K562 (cell line): ENCODE data around the gene LRP1-AS. TPM values are rescaled to one million over a fixed set of nuclear protein-coding genes. Genes with fewer than 3 reads are reported as not detected.

ENCODE experiments used
- ATAC-seq: fragments of 200-7000 bp; cut with Tn5 transposase; 3 replicates; pipeline ENCODE4 v1.9.1; 2020; ENCODE audit warnings: moderate library complexity
- BruUV-seq: library from RNA; stranded (reverse); fragments of 400-500 nt; replicated peaks from 2 replicates; lab custom pipeline; 2021; lab: Mats Ljungman, UMichigan
- CTCF ChIA-PET: fragments of 300-600 bp; formaldehyde crosslinking; extraction: SDS; loops from one replicate; lab custom pipeline; 2021; ENCODE audit warnings: low intra/inter-chr PET ratio; lab: Yijun Ruan, JAX
- POLR2A ChIA-PET: fragments of 300-600, 350-650 bp; sonication (Branson Sonifier 250); formaldehyde crosslinking; extraction: SDS; loops from one replicate; lab custom pipeline; 2021; ENCODE audit warnings: antibody characterized with exemption, inconsistent platforms; lab: Yijun Ruan, JAX
- DNase-seq, 4 experiments: peaks; one replicate each; pipeline versions ENCODE4 v3.0.0 to v3.0.0-alpha.2; 2011 to 2018; ENCODE audit warnings: low spot score in 3 of 4, mixed read lengths in 3 of 4; ENCODE audit errors: extremely low read depth in 1 of 4
- FAIRE-seq: peaks from 2 replicates; lab custom pipeline; 2011; peaks lifted over from hg19 to GRCh38; lab: Jason Lieb, UNC
- H2AFZ ChIP-seq: 2 replicates; pipeline ENCODE4 v1.6.0; 2011; ENCODE audit warnings: low read depth, low read length, control low read depth, inconsistent platforms
- H3K27ac ChIP-seq: fragments of 200-600 bp; 3 replicates; pipeline ENCODE4 v1.8.0; 2011; ENCODE audit warnings: low read depth, mild to moderate bottlenecking, control low read depth, inconsistent platforms, low read length, moderate library complexity, mixed read lengths; ENCODE audit errors: extremely low read depth
- H3K27me3 ChIP-seq, 2 experiments: fragments of 300-600 bp in 1 of 2; 2 replicates in 1 of 2; 3 replicates in 1 of 2; pipeline versions ENCODE4 v1.6.0 to v1.8.0; 2011; ENCODE audit warnings: inconsistent platforms in 2 of 2, low read length in 2 of 2, mild to moderate bottlenecking in 1 of 2, mixed read lengths in 1 of 2, moderate library complexity in 1 of 2; ENCODE audit not compliant: control insufficient read depth in 2 of 2, insufficient read depth in 2 of 2
- H3K36me3 ChIP-seq: fragments of 300-600 bp; 3 replicates; pipeline ENCODE4 v1.8.0; 2011; ENCODE audit warnings: mild to moderate bottlenecking, low read length, inconsistent platforms; ENCODE audit not compliant: control insufficient read depth, insufficient read depth
- H3K4me1 ChIP-seq, 2 experiments: fragments of 200-600 bp in 1 of 2; replicated peaks in 1 of 2; 2 replicates in 1 of 2; 3 replicates in 1 of 2; pipeline versions ENCODE4 v1.5.1 to v1.8.0; 2011; ENCODE audit warnings: inconsistent platforms in 2 of 2, low read length in 2 of 2, mild to moderate bottlenecking in 1 of 2, mixed read lengths in 1 of 2, moderate library complexity in 1 of 2; ENCODE audit not compliant: control insufficient read depth in 2 of 2, insufficient read depth in 2 of 2
- H3K4me2 ChIP-seq: 2 replicates; pipeline ENCODE4 v1.6.1; 2011; ENCODE audit warnings: low read length, control low read depth, inconsistent platforms, mixed read lengths; ENCODE audit not compliant: insufficient read depth
- H3K4me3 ChIP-seq: fragments of 200-600 bp; sonication (generic), shearing (Covaris generic); 2 replicates; pipeline ENCODE4 v1.5.1; 2016; ENCODE audit warnings: control low read depth, inconsistent platforms
- H3K79me2 ChIP-seq: fragments of 200-600 bp; 3 replicates; pipeline ENCODE4 v1.8.0; 2011; ENCODE audit warnings: low read length, inconsistent platforms; ENCODE audit not compliant: control insufficient read depth, insufficient read depth
- H3K9ac ChIP-seq, 2 experiments: 2 replicates each; pipeline versions ENCODE4 v1.6.0 to v1.6.1; 2011; ENCODE audit warnings: low read depth in 2 of 2, low read length in 2 of 2, control low read depth in 1 of 2, inconsistent platforms in 1 of 2, mild to moderate bottlenecking in 1 of 2, mixed read lengths in 1 of 2; ENCODE audit not compliant: insufficient read depth in 1 of 2
- H3K9me1 ChIP-seq: one replicate; pipeline ENCODE4 v1.6.0; 2011; ENCODE audit warnings: inconsistent platforms, mild to moderate bottlenecking, low read length, moderate library complexity; ENCODE audit not compliant: control insufficient read depth, insufficient read depth
- H3K9me3 ChIP-seq: replicated peaks from 2 replicates; pipeline ENCODE4 v1.5.1; 2011; ENCODE audit warnings: low read depth, low read length, inconsistent platforms; ENCODE audit not compliant: control insufficient read depth, insufficient read depth
- H4K20me1 ChIP-seq: replicated peaks from 2 replicates; pipeline ENCODE4 v1.6.1; 2011; ENCODE audit warnings: low read length, inconsistent platforms, mixed read lengths; ENCODE audit not compliant: control insufficient read depth, insufficient read depth
- ARHGAP35 ChIP-seq: fragments of 450-650 bp; IDR thresholded peaks from 2 replicates; pipeline ENCODE4 v1.6.1; 2018; ENCODE audit not compliant: partially characterized antibody
- CREB3L1 ChIP-seq: fragments of 450-650 bp; IDR thresholded peaks from 2 replicates; pipeline ENCODE4 v1.6.1; 2014; ENCODE audit warnings: low read depth, mild to moderate bottlenecking, moderate library complexity, borderline replicate concordance
- CTCF ChIP-seq, 3 experiments: IDR thresholded peaks in 2 of 3; conservative IDR thresholded peaks in 1 of 3; 2 replicates each; pipeline ENCODE4 v1.5.1; 2011 to 2012; ENCODE audit warnings: low read length in 3 of 3, mild to moderate bottlenecking in 3 of 3, control low read depth in 2 of 3, improper control_type of control experiment in 1 of 3, inconsistent platforms in 1 of 3, low read depth in 1 of 3, mixed read lengths in 1 of 3, moderate library complexity in 1 of 3; ENCODE audit not compliant: insufficient read depth in 2 of 3
- ETV1 ChIP-seq: fragments of 450-650 bp; conservative IDR thresholded peaks from 2 replicates; pipeline ENCODE4 v1.6.1; 2016; ENCODE audit warnings: missing genetic modification characterization, control low read depth, low read depth, missing compliant biosample characterization
- MXI1 ChIP-seq: IDR thresholded peaks from 2 replicates; pipeline ENCODE4 v1.6.1; 2011; ENCODE audit warnings: low read depth, mild to moderate bottlenecking, improper control_type of control experiment, low read length
- NRF1 ChIP-seq, 2 experiments: fragments of 450-650 bp; IDR thresholded peaks in 1 of 2; conservative IDR thresholded peaks in 1 of 2; 2 replicates each; pipeline ENCODE4 v1.6.1; 2014; ENCODE audit warnings: mild to moderate bottlenecking in 2 of 2
- ZBTB2 ChIP-seq: fragments of 450-650 bp; IDR thresholded peaks from 2 replicates; pipeline ENCODE4 v1.6.1; 2016; ENCODE audit warnings: antibody characterized with exemption
- ZBTB7A ChIP-seq: IDR thresholded peaks from 2 replicates; pipeline ENCODE4 v1.6.1; 2011; ENCODE audit warnings: low read depth, mild to moderate bottlenecking, low read length, moderate library complexity, borderline replicate concordance; ENCODE audit not compliant: control insufficient read depth
- WGBS: fragments of 100-300 bp; shearing (Covaris generic); methylation state at CpG from one replicate; pipeline ENCODE4 v1.1.6; 2016; ENCODE audit warnings: low coverage, mixed read lengths; ENCODE audit not compliant: insufficient coverage; ENCODE audit errors: missing lambda C conversion rate; 5-methylcytosine and 5-hydroxymethylcytosine counted together
- in situ Hi-C: fragments of 300-500 bp; cut with MboI; formaldehyde crosslinking; loops from 4 replicates; pipeline ENCODE4 v1.15.0; 2018; ENCODE audit warnings: inconsistent platforms, mixed read lengths
- intact Hi-C: fragments of 100-400 bp; cut with micrococcal nuclease; formaldehyde crosslinking; loops from 2 replicates; pipeline ENCODE4 v1.14.2; 2022
- polyA plus RNA-seq, 8 experiments: library from polyadenylated mRNA; depleted of rRNA in 4 of 8; stranded (reverse) in 5 of 8; unstranded in 3 of 8; fragments of >200 nt; fragmentation: Nextera tagmentation in 2 of 8; fragmentation: Illumina TruSeq in 1 of 8; extraction: Ambion mirVana in 2 of 8; extraction: Trizol in 1 of 8; gene quantifications; 2 replicates each; pipeline versions ENCODE4 v1.2.1 to v1.2.3, GENCODE V29; 2011 to 2014; ENCODE audit warnings: inconsistent platforms in 1 of 8, missing spikeins in 1 of 8
- total RNA-seq, 7 experiments: library from RNA; depleted of rRNA in 6 of 7; stranded (reverse); fragments of >200 nt in 6 of 7; fragmentation: Illumina TruSeq in 2 of 7; extraction: Trizol in 2 of 7; gene quantifications; 2 replicates each; pipeline versions ENCODE4 v1.2.1 to v1.2.3, GENCODE V29; 2011 to 2021; ENCODE audit warnings: low replicate concordance in 1 of 7

The LRP1-AS gene
- total and polyA plus RNA-seq, 9 of the 15 experiments (the other 6 are each of a cell fraction or from before 2014, with no cell fraction given), result not detected

- DNase-seq (no peak), FAIRE-seq (no peak), ATAC-seq (no peak)
- no peak overlapping the region for H2AFZ ChIP-seq
- H4K20me1 ChIP-seq, result peaks cover 11% of the 10 kb centered on the region
- H3K9me1 ChIP-seq, result no peaks in the 10 kb centered on the region
- WGBS, result 6% methylated on average over 9 of the region's 9 CpGs
- no peak overlapping the region for H3K27ac ChIP-seq
- H3K79me2 ChIP-seq, result no peaks in the 10 kb centered on the region
- ChIA-PET POLR2A (interaction anchor here (1.4 kb wide), 1 partner anchor 20 kb away, joined by 4 read pairs; no protein-coding TSS in a partner anchor), CTCF (interaction anchor here (1.8 kb wide), 1 partner anchor 107 kb away, joined by 9 read pairs; no protein-coding TSS in a partner anchor)
- in situ Hi-C loops (loop anchor here (5.0 kb wide), 3 partner anchors 55 to 160 kb away; partner anchors contain the start of gene TAC3), intact Hi-C loops (loop anchor here (1.0 kb wide), 1 partner anchor 53 kb away; no protein-coding TSS in a partner anchor)
- BruUV-seq, result no TSS peak
- no peak overlapping the region for H3K4me3 ChIP-seq
- H3K4me2 ChIP-seq, result no peak overlapping the region
- 0 out of 4 replicates have a peak overlapping the region, but pooled peaks of 1 of the 2 experiments have one; percentile 6 for H3K9ac ChIP-seq
- peaks cover 18 to 59% of the 10 kb centered on the region in 2 experiments; a peak in 4 of 5 replicates for H3K27me3 ChIP-seq
- no peaks in the 10 kb centered on the region for H3K9me3 ChIP-seq
- 0 out of 2 replicates have a peak, but pooled peaks have one; percentile 38 for TF ChIP-seq ZBTB7A
- no peak for TF ChIP-seq ARHGAP35
- peaks cover 12 to 59% of the 10 kb centered on the region in 2 experiments; a peak in 4 of 5 replicates for H3K4me1 ChIP-seq
- H3K36me3 ChIP-seq, result no peaks in the 10 kb centered on the region
Observed at GRCh38 chr12:57176846-57177245, 29.4 kb upstream of the LRP1-AS start.

GRCh38 chr12:57176139-57176477, 28.7 kb upstream of the LRP1-AS start:
- DNase-seq, result no peak
- POLR2A ChIA-PET, result interaction anchor here (0.5 to 1.4 kb wide), 7 partner anchors 10 to 167 kb away, joined by 3 to 4 read pairs (median 3); partner anchors contain the start of gene LRP1
- no peak for ATAC-seq
- H3K9me3 ChIP-seq, result no peaks in the 10 kb centered on the region
- no peaks in the 10 kb centered on the region for H3K9me1 ChIP-seq
- H3K9ac ChIP-seq, result 0 out of 4 replicates have a peak overlapping the region, but pooled peaks of 1 of the 2 experiments have one; percentile 23
- peaks cover 12 to 59% of the 10 kb centered on the region in 2 experiments; a peak in 4 of 5 replicates for H3K27me3 ChIP-seq
- H3K27ac ChIP-seq, result no peak overlapping the region
- H3K36me3 ChIP-seq, result no peaks in the 10 kb centered on the region
- H2AFZ ChIP-seq, result peak overlapping the region; percentile 13; the same call in 1 of the 2 replicates
- H3K4me1 ChIP-seq, result peaks cover 12 to 59% of the 10 kb centered on the region in 2 experiments; a peak in 4 of 5 replicates
- no TSS peak for BruUV-seq
- no peak for FAIRE-seq
- peak overlapping the region; percentile 23; the same call in 1 of the 2 replicates for H3K4me2 ChIP-seq
- peaks cover 11% of the 10 kb centered on the region for H4K20me1 ChIP-seq
- CTCF ChIA-PET, result interaction anchor here (1.1 to 3.6 kb wide), 3 partner anchors 49 to 107 kb away, joined by 4 to 18 read pairs (median 9); no protein-coding TSS in a partner anchor
- no peak overlapping the region for H3K4me3 ChIP-seq
- in situ Hi-C loops (loop anchor here (5.0 kb wide), 3 partner anchors 54 to 159 kb away; partner anchors contain the start of gene TAC3), intact Hi-C loops (loop anchor here (1.0 kb wide), 1 partner anchor 52 kb away; no protein-coding TSS in a partner anchor)
- H3K79me2 ChIP-seq, result no peaks in the 10 kb centered on the region
- WGBS, result 21% methylated on average over 8 of the region's 9 CpGs
- peak in 1 of 3 experiments; percentile 18; a peak in 1 of 6 replicates for TF ChIP-seq CTCF (IDR thresholded peaks at IDR 0.05 in 2 of 3, conservative IDR thresholded peaks at IDR 0.05 in 1 of 3; ENCODE audit: insufficient read depth in 2 of 3, low read depth in 1 of 3, low read length in 3 of 3)
- TF ChIP-seq NRF1 (conservative IDR thresholded peaks at IDR 0.05 in 1 of 2, IDR thresholded peaks at IDR 0.05 in 1 of 2), result peak in 1 of 2 experiments; percentile 14; a peak in 3 of 4 replicates
- TF ChIP-seq ETV1 (tag), result peak; percentile 28; the same call in 1 of the 2 replicates
- no peak for TF ChIP-seq CREB3L1
- TF ChIP-seq ZBTB2, result 0 out of 2 replicates have a peak, but pooled peaks have one; percentile 1
- no peak for TF ChIP-seq MXI1
